Kasumi-1 (cell line): ENCODE data around the gene ZIC3.

Source experiments
- DNase-seq, 2 experiments: peaks; one replicate each; lab custom pipeline; 2025; lab: John Stamatoyannopoulos, UW

ZIC3 gene

GRCh38 chrX:137574102-137574783 lies 8.3 kb downstream of the ZIC3 start:
- DNase-seq, result no peak

- DNase-seq, result no peak
Measured at GRCh38 chrX:137574784-137575293, 8.9 kb downstream of the ZIC3 start.

GRCh38 chrX:137575596-137576255 lies 9.8 kb downstream of the ZIC3 start:
- DNase-seq, result no peak

- no peak for DNase-seq
Measured at GRCh38 chrX:137587151-137587550, 21.2 kb downstream of the ZIC3 start.

GRCh38 chrX:137600769-137601168 lies 34.8 kb downstream of the ZIC3 start:
- no peak for DNase-seq
